HG03095 (cell line): ENCODE results near the gene TTC21B.

ENCODE experiments used
- ATAC-seq: cut with Tn5 transposase; IDR thresholded peaks from one replicate; pipeline ENCODE4 v1.9.1; 2021; ENCODE audit warnings: moderate library complexity; ENCODE audit not compliant: unreplicated experiment

The TTC21B gene

GRCh38 chr2:165927353-165927752 lies 26.2 kb downstream of the TTC21B start:
- no peak for ATAC-seq

GRCh38 chr2:165924946-165925345 lies 28.6 kb downstream of the TTC21B start:
- ATAC-seq: no peak

- no peak for ATAC-seq
These were observed 32.8 kb downstream of the TTC21B start for GRCh38 chr2:165920748-165921147.

- ATAC-seq: no peak
These were observed 39.9 kb downstream of the TTC21B start for GRCh38 chr2:165913636-165914035.

GRCh38 chr2:165911981-165912380 lies 41.6 kb downstream of the TTC21B start:
- no peak for ATAC-seq

- ATAC-seq: no peak
These were observed 42.3 kb downstream of the TTC21B start for GRCh38 chr2:165911231-165911630.

GRCh38 chr2:165909466-165909865 lies 44.1 kb downstream of the TTC21B start:
- ATAC-seq: no peak

GRCh38 chr2:165905854-165906253 lies 47.7 kb downstream of the TTC21B start:
- ATAC-seq: no peak

- ATAC-seq: no peak
These were observed 48.3 kb downstream of the TTC21B start for GRCh38 chr2:165905269-165905668.

- no peak for ATAC-seq
These were observed 49.1 kb downstream of the TTC21B start for GRCh38 chr2:165904432-165904831.

GRCh38 chr2:165903406-165903805 lies 50.2 kb downstream of the TTC21B start:
- no peak for ATAC-seq

- no peak for ATAC-seq
These were observed 50.6 kb downstream of the TTC21B start for GRCh38 chr2:165902934-165903333.

GRCh38 chr2:165901620-165902298 lies 51.8 kb downstream of the TTC21B start:
- no peak for ATAC-seq

- no peak for ATAC-seq
These were observed 54.3 kb downstream of the TTC21B start for GRCh38 chr2:165899311-165899710.

GRCh38 chr2:165898381-165898780 lies 55.2 kb downstream of the TTC21B start:
- no peak for ATAC-seq

- ATAC-seq: peak; percentile 48
These were observed 55.9 kb downstream of the TTC21B start for GRCh38 chr2:165897726-165898125.

GRCh38 chr2:165897074-165897473 lies 56.5 kb downstream of the TTC21B start:
- ATAC-seq: no peak

GRCh38 chr2:165895974-165896373 lies 57.6 kb downstream of the TTC21B start:
- ATAC-seq: peak; percentile 89

GRCh38 chr2:165893556-165893955 lies 60.0 kb downstream of the TTC21B start:
- no peak for ATAC-seq

GRCh38 chr2:165892526-165892925 lies 61.0 kb downstream of the TTC21B start:
- ATAC-seq: no peak

- ATAC-seq: no peak
These were observed 61.6 kb downstream of the TTC21B start for GRCh38 chr2:165891943-165892342.

GRCh38 chr2:165891345-165891744 lies 62.2 kb downstream of the TTC21B start:
- no peak for ATAC-seq

GRCh38 chr2:165889798-165890197 lies 63.8 kb downstream of the TTC21B start:
- no peak for ATAC-seq
